ENCODE results near the gene GGT1.
"Not testable (repeated sequence)": the region's sequence is repeated elsewhere in the genome, so short reads cannot be mapped to it uniquely, and the experiment has no call there.

DNA sequence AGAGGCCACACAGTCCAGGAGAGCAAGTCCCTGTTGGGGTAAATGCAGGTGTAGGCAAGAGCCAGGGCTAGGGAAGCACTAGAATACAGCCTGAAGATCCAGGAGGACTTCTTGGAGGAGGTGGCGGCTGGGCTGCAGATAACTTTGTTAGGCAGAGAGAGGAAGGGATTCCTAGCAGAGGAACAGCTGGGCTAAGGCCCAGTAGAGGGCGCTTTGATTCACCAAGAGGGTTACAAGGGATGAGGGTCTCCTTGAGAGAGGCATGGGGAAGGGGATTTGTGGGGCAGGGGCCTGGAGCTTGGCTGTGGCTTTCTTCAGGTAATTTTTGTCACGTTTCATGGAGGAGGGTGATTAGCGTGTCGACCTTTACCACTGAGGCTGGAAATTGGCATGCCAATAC lies 18.3 kb downstream of the GGT1 start:
- TF ChIP-seq, protein P1, sequence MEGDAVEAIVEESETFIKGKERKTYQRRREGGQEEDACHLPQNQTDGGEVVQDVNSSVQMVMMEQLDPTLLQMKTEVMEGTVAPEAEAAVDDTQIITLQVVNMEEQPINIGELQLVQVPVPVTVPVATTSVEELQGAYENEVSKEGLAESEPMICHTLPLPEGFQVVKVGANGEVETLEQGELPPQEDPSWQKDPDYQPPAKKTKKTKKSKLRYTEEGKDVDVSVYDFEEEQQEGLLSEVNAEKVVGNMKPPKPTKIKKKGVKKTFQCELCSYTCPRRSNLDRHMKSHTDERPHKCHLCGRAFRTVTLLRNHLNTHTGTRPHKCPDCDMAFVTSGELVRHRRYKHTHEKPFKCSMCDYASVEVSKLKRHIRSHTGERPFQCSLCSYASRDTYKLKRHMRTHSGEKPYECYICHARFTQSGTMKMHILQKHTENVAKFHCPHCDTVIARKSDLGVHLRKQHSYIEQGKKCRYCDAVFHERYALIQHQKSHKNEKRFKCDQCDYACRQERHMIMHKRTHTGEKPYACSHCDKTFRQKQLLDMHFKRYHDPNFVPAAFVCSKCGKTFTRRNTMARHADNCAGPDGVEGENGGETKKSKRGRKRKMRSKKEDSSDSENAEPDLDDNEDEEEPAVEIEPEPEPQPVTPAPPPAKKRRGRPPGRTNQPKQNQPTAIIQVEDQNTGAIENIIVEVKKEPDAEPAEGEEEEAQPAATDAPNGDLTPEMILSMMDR (IDR thresholded peaks at IDR 0.05) = not testable (repeated sequence)
- not testable (repeated sequence) for TF ChIP-seq POLR2A (IDR thresholded peaks at IDR 0.05)
